GM18909 (cell line): ENCODE results near the gene PRDM1.

Source experiments
- ATAC-seq: cut with Tn5 transposase; IDR thresholded peaks from one replicate; pipeline ENCODE4 v1.9.1; 2021; ENCODE audit warnings: mild to moderate bottlenecking; ENCODE audit not compliant: unreplicated experiment, poor library complexity

PRDM1 gene

DNA sequence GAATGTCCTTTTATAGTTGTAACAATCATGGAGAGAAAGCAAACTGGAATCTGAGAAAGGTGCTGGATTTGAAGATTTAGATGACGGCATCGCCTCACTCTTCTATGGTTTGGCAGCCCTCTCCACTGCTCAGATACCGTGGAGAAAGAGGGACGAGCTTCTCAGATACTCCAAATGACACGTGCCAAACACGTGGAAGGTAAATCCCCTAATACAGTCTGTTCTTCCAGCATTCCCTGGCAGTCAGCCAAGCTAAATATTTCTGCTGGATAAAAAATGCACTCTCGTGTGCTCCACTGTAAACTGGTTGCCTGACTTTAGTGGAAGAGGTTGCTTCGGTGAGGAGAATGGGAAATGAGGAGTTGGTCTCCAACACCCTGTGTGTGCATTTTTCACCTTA lies 16.7 kb upstream of the PRDM1 start:
- no peak for ATAC-seq

GRCh38 chr6:106070636-106071035 lies 15.5 kb upstream of the PRDM1 start:
- ATAC-seq = no peak

GRCh38 chr6:106072501-106073090 lies 13.5 kb upstream of the PRDM1 start:
- no peak for ATAC-seq

GRCh38 chr6:106074146-106074545 lies 12.0 kb upstream of the PRDM1 start:
- ATAC-seq = no peak

DNA sequence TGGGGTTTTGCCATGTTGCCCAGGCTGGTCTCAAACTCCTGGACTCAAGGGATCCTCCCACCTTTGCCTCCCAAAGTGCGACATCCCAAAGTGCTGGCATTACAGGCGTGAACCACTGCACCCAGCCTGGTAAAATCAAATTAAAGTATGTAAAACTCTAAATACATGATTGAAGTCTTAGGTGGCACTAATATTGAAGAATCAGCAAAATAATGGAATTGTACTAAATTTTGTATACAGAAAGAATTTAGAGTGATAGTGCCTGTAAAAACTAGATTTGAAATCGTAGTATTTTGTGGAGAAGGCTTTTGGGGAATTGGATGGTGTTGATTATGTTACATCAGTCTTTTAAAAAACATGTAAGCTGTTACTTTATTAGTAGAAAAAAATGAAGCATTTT lies 10.0 kb upstream of the PRDM1 start:
- ATAC-seq = no peak

- ATAC-seq = no peak
These were observed 9.0 kb upstream of the PRDM1 start for GRCh38 chr6:106077170-106077569.

GRCh38 chr6:106077881-106078280 lies 8.3 kb upstream of the PRDM1 start:
- ATAC-seq = no peak

- ATAC-seq = no peak
These were observed 6.0 kb upstream of the PRDM1 start for GRCh38 chr6:106079961-106080762.

- ATAC-seq = no peak
These were observed 5.4 kb upstream of the PRDM1 start for GRCh38 chr6:106080763-106081095.

DNA sequence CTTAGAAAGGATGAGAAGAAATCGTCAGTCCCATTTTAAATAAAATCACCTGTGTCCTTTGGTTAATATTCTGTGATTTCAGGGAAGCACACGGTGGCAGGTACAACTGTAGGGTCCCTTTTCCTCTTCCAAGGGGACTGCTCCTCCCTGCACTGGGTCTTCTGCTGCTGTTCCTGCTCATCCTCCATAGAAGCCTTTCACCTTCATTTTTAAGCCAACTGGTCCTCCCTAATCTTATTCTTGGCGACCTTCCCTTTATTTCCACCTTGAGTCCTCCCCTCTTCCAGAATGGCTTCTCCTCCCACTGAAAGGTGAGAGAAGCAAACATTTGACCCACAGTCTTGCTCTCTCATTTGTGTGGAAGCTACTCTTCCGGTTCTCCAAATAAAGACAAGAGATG lies 4.4 kb upstream of the PRDM1 start:
- ATAC-seq = no peak

- no peak for ATAC-seq
These were observed 3.3 kb upstream of the PRDM1 start for GRCh38 chr6:106082735-106083398.

GRCh38 chr6:106083618-106084017 lies 2.5 kb upstream of the PRDM1 start:
- no peak for ATAC-seq

GRCh38 chr6:106084106-106084988 lies 1.8 kb upstream of the PRDM1 start:
- ATAC-seq = peak; percentile 72

DNA sequence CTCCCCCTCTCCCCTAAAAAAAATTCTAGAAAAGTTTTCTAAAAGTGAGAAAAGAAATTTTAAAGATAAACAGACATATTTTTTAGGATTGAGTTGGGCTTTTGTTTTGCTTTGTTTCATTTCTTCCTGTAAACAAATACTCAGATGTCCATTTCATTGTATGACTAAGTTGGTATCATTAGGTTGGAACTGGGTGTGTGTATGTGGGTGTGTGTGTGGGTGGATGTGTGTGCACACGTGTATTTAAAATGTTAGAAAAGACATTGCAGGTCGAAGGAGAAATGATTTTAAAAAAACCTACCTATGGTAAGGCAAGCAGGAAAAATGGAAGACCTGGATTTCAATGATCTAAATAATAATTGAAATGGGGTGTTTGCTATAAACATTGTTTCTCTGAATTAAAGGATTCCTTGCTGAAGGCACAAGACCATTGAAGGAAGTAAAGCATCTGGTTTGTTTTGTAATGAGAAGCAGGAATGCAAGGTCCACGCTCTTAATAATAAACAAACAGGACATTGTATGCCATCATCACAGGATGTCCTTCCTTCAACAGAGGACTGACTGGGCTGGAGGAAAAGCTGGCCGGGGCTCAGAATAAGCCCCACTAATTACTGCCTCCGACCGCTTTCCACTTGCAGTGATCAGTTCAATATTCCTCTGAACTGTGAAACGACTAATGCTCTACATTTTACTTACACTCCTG lies 996 bp upstream of the PRDM1 start:
- no peak for ATAC-seq

DNA sequence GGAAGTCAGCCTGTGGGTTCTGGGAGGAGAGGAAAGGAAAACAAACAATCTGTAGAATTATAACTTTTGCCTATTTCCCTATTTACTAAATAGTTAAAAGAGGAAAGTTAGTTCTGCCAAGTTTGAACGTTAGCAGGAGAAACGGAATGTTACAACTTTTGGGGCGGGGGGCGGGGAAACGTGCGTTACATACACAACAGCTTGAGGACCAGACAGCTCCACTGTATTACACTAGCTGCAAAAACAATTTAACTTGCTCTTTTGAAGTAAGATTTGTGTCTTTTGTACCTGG lies 498 bp upstream of the PRDM1 start:
- ATAC-seq = no peak

- no peak for ATAC-seq
These were observed 659 bp downstream of the PRDM1 start for GRCh38 chr6:106086814-106087175.

DNA sequence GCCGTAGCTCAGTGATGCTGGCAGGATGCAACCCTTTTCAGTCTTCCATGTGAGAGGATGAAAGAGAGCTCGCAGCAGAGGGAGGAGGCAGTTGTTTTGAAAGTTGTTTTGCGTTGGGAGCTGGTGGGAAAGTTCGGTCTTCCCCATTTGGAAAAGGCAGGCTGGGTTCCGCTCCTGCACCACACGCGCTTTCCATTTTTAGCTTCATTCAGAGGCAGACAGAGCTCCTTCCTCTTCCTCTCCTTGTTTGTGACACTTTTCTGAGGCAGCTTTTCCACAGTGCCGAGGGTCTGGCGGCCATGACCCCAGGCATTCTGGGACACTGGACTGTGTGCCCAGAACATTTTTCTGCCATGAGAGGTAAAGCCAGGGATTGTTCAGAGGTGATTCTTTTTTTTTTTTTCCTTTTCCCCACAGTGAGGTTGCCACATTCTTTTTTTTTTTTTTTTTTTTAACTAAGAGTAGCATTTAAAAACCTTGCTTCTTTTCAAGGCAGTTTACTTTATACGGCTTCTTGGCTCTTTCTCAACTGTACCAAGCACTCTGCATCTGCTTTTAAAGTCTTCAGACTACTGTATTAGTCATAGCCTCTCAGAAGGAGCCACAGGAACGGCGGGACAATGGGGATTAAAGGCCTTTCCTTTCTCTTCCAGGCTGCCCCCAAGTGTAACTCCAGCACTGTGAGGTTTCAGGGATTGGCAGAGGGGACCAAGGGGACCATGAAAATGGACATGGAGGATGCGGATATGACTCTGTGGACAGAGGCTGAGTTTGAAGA lies 1.6 kb downstream of the PRDM1 start:
- ATAC-seq = no peak

GRCh38 chr6:106090001-106090400 lies 3.9 kb downstream of the PRDM1 start:
- ATAC-seq = no peak

DNA sequence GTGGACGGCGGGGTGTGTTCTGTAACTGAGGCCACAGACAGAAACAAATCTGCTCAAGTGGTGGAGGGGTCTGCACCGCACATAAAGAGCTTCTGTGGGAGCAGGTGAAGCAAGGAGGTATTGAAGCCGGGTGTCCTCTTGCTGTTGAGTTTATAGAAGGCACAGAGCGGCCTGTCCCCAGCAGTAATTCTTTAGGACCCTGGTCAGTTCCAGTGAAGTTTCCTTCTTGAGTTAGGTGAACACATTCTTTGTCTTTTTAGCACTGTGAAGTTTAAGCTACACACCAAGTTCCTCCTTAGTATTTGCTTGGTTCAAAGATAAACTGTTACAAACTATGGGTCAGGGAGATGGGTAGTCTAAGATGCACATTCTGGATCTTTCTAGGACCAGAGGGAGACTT lies 6.1 kb downstream of the PRDM1 start:
- ATAC-seq = no peak
